Hepatocyte (in vitro differentiated cells): ENCODE results near the gene CHID1.

Experiments used
- EZH2 ChIP-seq: fragments of 200-600 bp; sonication (generic); IDR thresholded peaks from 2 replicates; pipeline ENCODE4 v1.6.1; 2016; ENCODE audit warnings: antibody characterized with exemption, mild to moderate bottlenecking, borderline replicate concordance
- EZH2phosphoT487 ChIP-seq: fragments of 200-600 bp; sonication (generic); IDR thresholded peaks from one replicate; pipeline ENCODE4 v1.6.1; 2018; ENCODE audit warnings: antibody characterized with exemption, mild to moderate bottlenecking, low read depth, moderate library complexity; ENCODE audit not compliant: unreplicated experiment, severe bottlenecking
- TF ChIP-seq, protein P1 (sequence below): fragments of 200-600 bp; sonication (generic); IDR thresholded peaks from 2 replicates; pipeline ENCODE4 v1.5.1; 2016; ENCODE audit warnings: antibody characterized with exemption, mild to moderate bottlenecking; ENCODE audit not compliant: poor library complexity

DNA sequence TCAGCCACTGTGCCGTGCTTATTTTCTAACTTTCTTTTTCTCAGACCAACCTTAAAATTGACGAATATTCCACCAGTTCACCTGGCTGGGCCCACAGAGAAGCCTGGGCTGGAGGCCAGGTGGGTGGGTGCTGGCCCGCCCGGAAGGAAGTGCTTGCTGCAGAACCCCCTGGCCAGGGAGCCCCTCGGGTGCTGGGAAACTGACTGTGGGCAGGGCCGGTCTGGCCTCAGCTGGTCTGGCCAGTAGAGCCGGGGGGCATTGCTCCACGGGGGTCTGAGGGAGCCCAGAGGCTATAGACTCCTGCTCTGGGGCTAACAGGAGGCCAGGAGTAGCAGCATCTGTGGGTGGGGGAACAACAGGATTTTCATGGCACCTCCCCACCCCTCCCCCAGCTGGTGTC, 6.8 kb upstream of the CHID1 start:
- TF ChIP-seq, protein P1, sequence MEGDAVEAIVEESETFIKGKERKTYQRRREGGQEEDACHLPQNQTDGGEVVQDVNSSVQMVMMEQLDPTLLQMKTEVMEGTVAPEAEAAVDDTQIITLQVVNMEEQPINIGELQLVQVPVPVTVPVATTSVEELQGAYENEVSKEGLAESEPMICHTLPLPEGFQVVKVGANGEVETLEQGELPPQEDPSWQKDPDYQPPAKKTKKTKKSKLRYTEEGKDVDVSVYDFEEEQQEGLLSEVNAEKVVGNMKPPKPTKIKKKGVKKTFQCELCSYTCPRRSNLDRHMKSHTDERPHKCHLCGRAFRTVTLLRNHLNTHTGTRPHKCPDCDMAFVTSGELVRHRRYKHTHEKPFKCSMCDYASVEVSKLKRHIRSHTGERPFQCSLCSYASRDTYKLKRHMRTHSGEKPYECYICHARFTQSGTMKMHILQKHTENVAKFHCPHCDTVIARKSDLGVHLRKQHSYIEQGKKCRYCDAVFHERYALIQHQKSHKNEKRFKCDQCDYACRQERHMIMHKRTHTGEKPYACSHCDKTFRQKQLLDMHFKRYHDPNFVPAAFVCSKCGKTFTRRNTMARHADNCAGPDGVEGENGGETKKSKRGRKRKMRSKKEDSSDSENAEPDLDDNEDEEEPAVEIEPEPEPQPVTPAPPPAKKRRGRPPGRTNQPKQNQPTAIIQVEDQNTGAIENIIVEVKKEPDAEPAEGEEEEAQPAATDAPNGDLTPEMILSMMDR: no peak
- no peak for TF ChIP-seq EZH2phosphoT487
- no peak for TF ChIP-seq EZH2
